Left colon (tissue), 2 donors: ENCODE data around the gene HDC. TPM values are rescaled to one million over a fixed set of nuclear protein-coding genes. Genes with fewer than 3 reads are reported as not detected.

Experiments used
- total RNA-seq, 2 donors: library from RNA; stranded (reverse); fragmentation: NEBNext Ultra II Directional; extraction: Animal tissue kit (Norgen Biotek cat#: 25700); gene quantifications; one replicate each; pipeline ENCODE4 v1.2.1, GENCODE V29; 2021
- donor health status: DM: no; HTN: no; CAD: no.
- donor health status: DM: yes; HTN: yes; CAD: no.

The HDC gene
- total RNA-seq, 2 donors from 2014 or later = 0.40 to 2.6 TPM

Other genes with a start within 250 kb of the HDC start
- gene ATP8B4, start 146.5 kb downstream of the HDC start, total RNA-seq = 1 to 10 TPM; 1.9 to 5.9 TPM
- gene SLC27A2, start 83.5 kb downstream of the HDC start, total RNA-seq = 10 to 100 TPM; 37.2 to 43.1 TPM
- 10 to 100 TPM; 11.0 to 11.9 TPM for gene GABPB1, start 89.5 kb upstream of the HDC start, total RNA-seq
- gene USP8, start 158.7 kb upstream of the HDC start, total RNA-seq = 10 to 100 TPM; 72.2 to 74.9 TPM